Neural progenitor cell (in vitro differentiated cells): Measurements from ENCODE around the gene CSAG3. TPM values are rescaled to one million over a fixed set of nuclear protein-coding genes. Genes with fewer than 3 reads are reported as not detected.
"Not testable (repeated sequence)": the region's sequence is repeated elsewhere in the genome, so short reads cannot be mapped to it uniquely, and the experiment has no call there.

Source experiments
- DNase-seq: peaks from one replicate; pipeline ENCODE4 v3.0.0-alpha.2; 2016; ENCODE audit warnings: low spot score
- H2AFZ ChIP-seq: fragments of 200-600 bp; sonication (generic); replicated peaks from 2 replicates; pipeline ENCODE4 v1.6.1; 2016; ENCODE audit warnings: antibody characterized with exemption
- H3F3A ChIP-seq: fragments of 200-600 bp; sonication (generic); 2 replicates; pipeline ENCODE4 v1.6.1; 2016; ENCODE audit warnings: antibody characterized with exemption, low read depth
- H3K27ac ChIP-seq: fragments of 200-600 bp; sonication (generic); 2 replicates; pipeline ENCODE4 v1.5.1; 2016; ENCODE audit warnings: mild to moderate bottlenecking
- H3K27me3 ChIP-seq: fragments of 200-600 bp; sonication (generic); 2 replicates; pipeline ENCODE4 v1.6.1; 2016; ENCODE audit warnings: mild to moderate bottlenecking, moderate library complexity
- H3K36me3 ChIP-seq: fragments of 200-600 bp; sonication (generic); 2 replicates; pipeline ENCODE4 v1.5.1; 2016
- H3K4me1 ChIP-seq: fragments of 200-600 bp; sonication (generic); 2 replicates; pipeline ENCODE4 v1.6.1; 2016; ENCODE audit warnings: mixed run types
- H3K4me2 ChIP-seq: fragments of 200-600 bp; sonication (generic); 2 replicates; pipeline ENCODE4 v1.6.1; 2016
- H3K4me3 ChIP-seq: fragments of 200-600 bp; sonication (generic); 2 replicates; pipeline ENCODE4 v1.5.1; 2016
- H3K79me2 ChIP-seq: fragments of 200-600 bp; sonication (generic); 2 replicates; pipeline ENCODE4 v1.6.1; 2016; ENCODE audit warnings: low read depth
- H3K9ac ChIP-seq: fragments of 200-600 bp; sonication (generic); 2 replicates; pipeline ENCODE4 v1.6.1; 2016
- H3K9me3 ChIP-seq: fragments of 200-600 bp; sonication (generic); 2 replicates; pipeline ENCODE4 v1.5.1; 2016; ENCODE audit warnings: low read depth
- H4K20me1 ChIP-seq: fragments of 200-600 bp; sonication (generic); 2 replicates; pipeline ENCODE4 v1.6.1; 2016; ENCODE audit warnings: low read depth
- H3K27ac Mint-ChIP-seq: 3 replicates; pipeline ENCODE4 v1.8.0; 2021; ENCODE audit warnings: mixed read lengths
- H3K27me3 Mint-ChIP-seq: 2 replicates; pipeline ENCODE4 v1.8.0; 2022; ENCODE audit warnings: low read depth, mild to moderate bottlenecking, inconsistent platforms, moderate library complexity, mixed read lengths; ENCODE audit not compliant: insufficient read depth
- H3K36me3 Mint-ChIP-seq: 3 replicates; pipeline ENCODE4 v1.8.0; 2021; ENCODE audit warnings: mixed read lengths
- H3K4me1 Mint-ChIP-seq: 3 replicates; pipeline ENCODE4 v1.8.0; 2021; ENCODE audit warnings: mixed read lengths
- H3K4me3 Mint-ChIP-seq: 3 replicates; pipeline ENCODE4 v1.8.0; 2021; ENCODE audit warnings: mild to moderate bottlenecking, moderate library complexity, mixed read lengths
- H3K9me3 Mint-ChIP-seq: 3 replicates; pipeline ENCODE4 v1.8.0; 2020; ENCODE audit warnings: mixed read lengths
- EZH2 ChIP-seq: fragments of 200-600 bp; sonication (generic); IDR thresholded peaks from 2 replicates; pipeline ENCODE4 v1.6.1; 2017; ENCODE audit warnings: antibody characterized with exemption, mild to moderate bottlenecking, moderate library complexity
- EZH2phosphoT487 ChIP-seq: fragments of 200-600 bp; sonication (generic); IDR thresholded peaks from 2 replicates; pipeline ENCODE4 v1.6.1; 2017; ENCODE audit warnings: antibody characterized with exemption
- total RNA-seq: library from RNA; depleted of rRNA; stranded (reverse); fragments of >200 nt; gene quantifications from 2 replicates; pipeline ENCODE4 v1.2.3, GENCODE V29; 2015; ENCODE audit warnings: low replicate concordance
- TF ChIP-seq, protein P1 (sequence below): fragments of 200-600 bp; sonication (generic); IDR thresholded peaks from 2 replicates; pipeline ENCODE4 v1.5.1; 2017; ENCODE audit warnings: antibody characterized with exemption, mild to moderate bottlenecking

Gene CSAG3
- total RNA-seq, 1 donor from 2014 or later: not detected

DNA sequence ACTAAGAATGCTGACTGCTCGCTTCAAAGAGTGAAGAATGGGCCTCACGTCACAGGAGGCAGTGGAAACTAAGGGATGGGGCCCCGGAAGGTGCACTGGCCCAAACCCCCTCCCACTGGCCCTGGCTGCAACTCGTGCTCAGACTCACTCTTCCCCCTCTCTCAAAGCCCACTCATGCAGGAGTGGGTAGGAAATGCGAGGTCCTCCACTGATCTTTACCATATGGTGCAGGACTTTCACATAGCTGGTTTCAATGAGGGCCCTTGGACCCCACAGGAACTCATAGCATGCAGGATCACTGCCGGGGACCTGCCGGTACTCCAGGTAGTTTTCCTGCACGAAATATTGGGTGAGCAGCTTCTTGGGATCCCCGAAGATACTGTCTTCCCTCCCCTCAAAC, 7.5 kb downstream of the CSAG3 start:
- not testable (repeated sequence) for H3K9ac ChIP-seq, DNase-seq, H3K9me3 ChIP-seq, H2AFZ ChIP-seq, H3K36me3 Mint-ChIP-seq, H3K27me3 ChIP-seq, H3K9me3 Mint-ChIP-seq, H3K36me3 ChIP-seq, H3F3A ChIP-seq, H3K4me3 ChIP-seq, H3K4me1 Mint-ChIP-seq, H4K20me1 ChIP-seq, H3K27ac ChIP-seq, H3K79me2 ChIP-seq, H3K27ac Mint-ChIP-seq, H3K4me1 ChIP-seq, H3K27me3 Mint-ChIP-seq, H3K4me3 Mint-ChIP-seq, H3K4me2 ChIP-seq

DNA sequence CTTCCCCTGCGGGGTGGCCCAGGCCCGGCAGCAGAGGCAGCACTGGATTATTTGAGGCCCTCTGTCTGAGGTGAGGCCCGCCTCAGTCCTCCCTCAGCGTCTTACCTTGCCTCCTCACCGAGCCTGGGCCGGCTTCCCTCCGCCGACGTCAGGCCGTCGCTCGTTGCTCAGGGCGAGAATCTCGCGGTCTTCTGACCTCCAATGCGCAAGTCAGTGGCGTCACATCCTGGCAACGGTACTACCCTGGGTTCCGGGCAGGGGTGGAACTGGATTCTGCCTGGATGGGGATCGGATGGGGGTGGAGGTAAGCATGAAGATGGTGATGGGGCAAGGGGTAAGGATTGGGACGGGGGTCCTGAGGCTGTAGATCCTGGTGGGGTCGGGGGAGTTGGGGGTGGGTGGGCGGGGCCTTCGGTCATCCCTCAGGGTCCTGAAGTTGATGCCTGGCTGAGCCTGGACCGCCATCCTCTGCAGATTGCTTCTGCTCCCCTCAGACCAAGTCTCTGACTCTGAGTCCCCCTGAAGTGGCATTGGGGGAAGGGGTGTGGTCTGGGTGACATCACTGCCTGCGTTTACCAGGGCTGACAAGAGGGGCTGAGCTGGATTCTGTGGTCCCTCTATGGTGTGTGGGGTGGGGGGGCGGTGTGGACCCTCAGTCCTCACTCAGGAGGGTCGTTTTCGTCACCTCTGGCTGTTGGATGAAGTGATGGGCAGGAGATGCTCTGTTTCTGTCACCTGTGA, 10.7 kb downstream of the CSAG3 start, which contains the start of gene MAGEA6:
Gene MAGEA6, minus strand, starts transcription at position 141 of the 741 bp plus-strand sequence. CDS start 2,039 bp downstream, outside the sequence.
- not testable (repeated sequence) for H3K27ac Mint-ChIP-seq, H3F3A ChIP-seq, H3K9ac ChIP-seq, H3K4me3 ChIP-seq, DNase-seq, H3K4me1 Mint-ChIP-seq, H3K4me3 Mint-ChIP-seq, H3K27me3 Mint-ChIP-seq, H3K36me3 ChIP-seq, H3K9me3 ChIP-seq, H3K9me3 Mint-ChIP-seq, H3K36me3 Mint-ChIP-seq, H3K27me3 ChIP-seq, H3K27ac ChIP-seq, H3K4me2 ChIP-seq, H3K79me2 ChIP-seq, H3K4me1 ChIP-seq, H4K20me1 ChIP-seq, H2AFZ ChIP-seq

DNA sequence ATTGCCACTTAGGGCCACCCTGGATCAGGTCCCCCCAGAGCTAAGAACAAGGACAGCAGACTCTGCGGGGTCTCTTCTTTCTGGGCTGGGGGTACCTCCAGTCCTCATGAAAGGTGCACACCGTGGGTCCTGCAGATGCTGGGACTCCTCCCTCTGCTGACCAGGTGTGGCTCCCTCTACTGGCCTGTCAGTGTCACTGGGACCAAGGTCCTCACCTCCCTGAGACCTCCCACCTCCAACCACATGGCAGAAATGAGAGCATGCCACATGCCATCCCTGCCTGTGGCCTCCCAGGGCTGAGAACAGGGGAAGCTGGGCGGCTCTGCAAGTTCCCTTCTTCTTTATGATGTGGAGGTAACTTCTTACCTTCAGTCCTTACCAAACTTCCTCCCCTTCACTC, 28.0 kb downstream of the CSAG3 start:
- H2AFZ ChIP-seq, H3K4me3 ChIP-seq, H3F3A ChIP-seq, H3K27ac ChIP-seq, H3K27ac Mint-ChIP-seq, H3K36me3 Mint-ChIP-seq, H3K4me2 ChIP-seq, H3K4me1 ChIP-seq, H3K9ac ChIP-seq, H4K20me1 ChIP-seq, H3K27me3 Mint-ChIP-seq, DNase-seq, H3K36me3 ChIP-seq, H3K79me2 ChIP-seq, H3K27me3 ChIP-seq, H3K9me3 Mint-ChIP-seq, H3K4me1 Mint-ChIP-seq, H3K4me3 Mint-ChIP-seq, H3K9me3 ChIP-seq: not testable (repeated sequence)

DNA sequence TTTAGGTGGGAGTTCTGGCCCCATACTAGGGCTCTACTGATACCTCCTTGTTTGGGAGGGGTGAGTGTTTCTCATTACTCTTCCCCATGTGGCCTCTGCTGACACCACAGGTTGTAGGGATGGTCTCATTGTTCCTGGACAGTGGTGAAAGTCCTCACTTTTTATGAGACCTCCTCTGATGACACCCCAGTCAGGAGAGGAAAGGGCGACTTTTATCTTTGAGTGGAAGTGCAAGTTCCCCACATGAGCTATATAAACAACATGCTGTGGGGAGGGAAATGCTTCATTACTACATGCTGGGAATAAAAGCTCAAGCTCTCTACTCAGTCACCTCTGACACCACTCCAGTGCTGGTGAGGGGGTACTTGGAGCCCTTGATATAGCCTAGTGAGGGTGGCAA, 39.9 kb downstream of the CSAG3 start:
- no peak overlapping the region for H3K4me3 Mint-ChIP-seq
- Histone ChIP-seq H3K4me1 (no peaks in the 10 kb centered on the region), H2AFZ (no peak overlapping the region), H3K9ac (no peak overlapping the region), H3K27ac (no peak overlapping the region), H3K27me3 (no peaks in the 10 kb centered on the region), H3K79me2 (no peaks in the 10 kb centered on the region), H3K36me3 (no peaks in the 10 kb centered on the region), H3K4me3 (no peak overlapping the region), H3K9me3 (no peaks in the 10 kb centered on the region), H3K4me2 (no peak overlapping the region), H3F3A (no peaks in the 10 kb centered on the region), H4K20me1 (no peaks in the 10 kb centered on the region)
- no peaks in the 10 kb centered on the region for H3K4me1 Mint-ChIP-seq
- H3K36me3 Mint-ChIP-seq: no peaks in the 10 kb centered on the region
- H3K27ac Mint-ChIP-seq: no peak overlapping the region
- H3K9me3 Mint-ChIP-seq: no peaks in the 10 kb centered on the region
- TF ChIP-seq EZH2phosphoT487 (no peak), EZH2 (no peak)
- TF ChIP-seq, protein P1, sequence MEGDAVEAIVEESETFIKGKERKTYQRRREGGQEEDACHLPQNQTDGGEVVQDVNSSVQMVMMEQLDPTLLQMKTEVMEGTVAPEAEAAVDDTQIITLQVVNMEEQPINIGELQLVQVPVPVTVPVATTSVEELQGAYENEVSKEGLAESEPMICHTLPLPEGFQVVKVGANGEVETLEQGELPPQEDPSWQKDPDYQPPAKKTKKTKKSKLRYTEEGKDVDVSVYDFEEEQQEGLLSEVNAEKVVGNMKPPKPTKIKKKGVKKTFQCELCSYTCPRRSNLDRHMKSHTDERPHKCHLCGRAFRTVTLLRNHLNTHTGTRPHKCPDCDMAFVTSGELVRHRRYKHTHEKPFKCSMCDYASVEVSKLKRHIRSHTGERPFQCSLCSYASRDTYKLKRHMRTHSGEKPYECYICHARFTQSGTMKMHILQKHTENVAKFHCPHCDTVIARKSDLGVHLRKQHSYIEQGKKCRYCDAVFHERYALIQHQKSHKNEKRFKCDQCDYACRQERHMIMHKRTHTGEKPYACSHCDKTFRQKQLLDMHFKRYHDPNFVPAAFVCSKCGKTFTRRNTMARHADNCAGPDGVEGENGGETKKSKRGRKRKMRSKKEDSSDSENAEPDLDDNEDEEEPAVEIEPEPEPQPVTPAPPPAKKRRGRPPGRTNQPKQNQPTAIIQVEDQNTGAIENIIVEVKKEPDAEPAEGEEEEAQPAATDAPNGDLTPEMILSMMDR: no peak
- H3K27me3 Mint-ChIP-seq: no peaks in the 10 kb centered on the region
- DNase-seq: no peak

DNA sequence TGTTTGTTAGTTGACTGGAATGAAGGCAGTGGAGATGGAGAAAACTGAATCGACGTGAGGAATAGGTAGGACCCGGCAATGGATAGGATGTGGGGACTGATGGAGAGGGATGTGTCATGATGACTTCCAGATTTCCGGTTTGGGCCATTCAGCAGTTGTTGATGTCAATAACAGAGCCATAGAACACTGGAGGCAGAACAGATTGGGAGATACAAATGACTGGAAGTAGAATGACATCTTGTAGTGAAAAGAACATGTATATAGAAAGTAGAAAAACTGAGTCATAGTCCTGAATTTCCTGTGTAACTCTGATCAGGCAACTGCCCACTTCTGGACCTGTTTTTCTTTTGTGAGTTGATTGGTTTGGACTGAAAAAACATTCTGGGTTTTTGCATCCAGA, 47.0 kb downstream of the CSAG3 start:
- Mint-ChIP-seq H3K27ac (no peak overlapping the region), H3K9me3 (no peaks in the 10 kb centered on the region), H3K4me1 (peaks cover 6% of the 10 kb centered on the region), H3K36me3 (no peaks in the 10 kb centered on the region), H3K27me3 (no peaks in the 10 kb centered on the region), H3K4me3 (no peak overlapping the region)
- DNase-seq: no peak
- Histone ChIP-seq H3K36me3 (no peaks in the 10 kb centered on the region), H3F3A (no peaks in the 10 kb centered on the region), H3K27ac (no peak overlapping the region), H3K4me2 (no peak overlapping the region), H4K20me1 (no peaks in the 10 kb centered on the region), H3K4me1 (no peaks in the 10 kb centered on the region), H3K79me2 (no peaks in the 10 kb centered on the region), H3K9me3 (no peaks in the 10 kb centered on the region), H3K27me3 (no peaks in the 10 kb centered on the region), H3K9ac (no peak overlapping the region), H3K4me3 (no peak overlapping the region), H2AFZ (no peak overlapping the region)
- no peak for TF ChIP-seq EZH2phosphoT487
- TF ChIP-seq, protein P1: no peak
- TF ChIP-seq EZH2: no peak
